Transverse colon (tissue), 4 donors: Measurements from ENCODE around the gene ALDOA.

Experiments used
- EP300 ChIP-seq: sonication (generic); formaldehyde crosslinking; IDR thresholded peaks from one replicate; pipeline ENCODE4 v1.6.1; 2017; ENCODE audit warnings: antibody characterized with exemption, low read depth
- POLR2A ChIP-seq: fragments of 450-650 bp; IDR thresholded peaks from one replicate; pipeline ENCODE4 v1.6.1; 2016; ENCODE audit warnings: antibody characterized with exemption, mild to moderate bottlenecking, moderate library complexity
- POLR2AphosphoS5 ChIP-seq, 3 donors: sonication (generic); formaldehyde crosslinking; IDR thresholded peaks; one replicate each; pipeline ENCODE4 v1.6.1; 2016; ENCODE audit warnings: antibody characterized with exemption in 3 of 3
- TF ChIP-seq, protein P1 (sequence below), 5 experiments: fragments of 200-600 bp in 3 of 5; fragments of 450-650 bp in 2 of 5; sonication (generic) in 3 of 5; IDR thresholded peaks; 1 replicate in 2 of 5; 2 replicates in 3 of 5; pipeline ENCODE4 v1.5.1; 2016 to 2017; ENCODE audit warnings: antibody characterized with exemption in 5 of 5, inconsistent platforms in 3 of 5, mild to moderate bottlenecking in 2 of 5, moderate library complexity in 1 of 5

DNA sequence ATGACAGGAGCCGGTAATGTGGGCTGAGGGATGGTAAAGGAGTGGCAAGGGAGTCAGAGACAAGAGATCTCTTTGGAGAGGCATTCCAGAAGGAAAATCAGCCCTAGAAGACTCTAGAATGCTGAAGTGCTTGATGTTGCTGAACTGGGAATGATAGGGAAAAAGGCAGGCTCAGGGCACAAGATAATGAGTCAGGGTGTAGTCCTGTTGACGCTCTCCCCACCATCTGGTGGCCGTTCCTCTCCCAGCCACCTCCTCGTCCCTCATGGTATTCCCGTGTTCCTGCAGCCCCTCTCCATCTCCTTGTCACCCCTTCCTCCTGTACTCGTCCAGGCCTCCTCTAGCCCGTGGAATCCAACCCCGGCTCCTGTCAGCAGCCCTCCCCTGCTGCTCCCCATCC is 11.1 kb upstream of the ALDOA start:
- TF ChIP-seq, protein P1, sequence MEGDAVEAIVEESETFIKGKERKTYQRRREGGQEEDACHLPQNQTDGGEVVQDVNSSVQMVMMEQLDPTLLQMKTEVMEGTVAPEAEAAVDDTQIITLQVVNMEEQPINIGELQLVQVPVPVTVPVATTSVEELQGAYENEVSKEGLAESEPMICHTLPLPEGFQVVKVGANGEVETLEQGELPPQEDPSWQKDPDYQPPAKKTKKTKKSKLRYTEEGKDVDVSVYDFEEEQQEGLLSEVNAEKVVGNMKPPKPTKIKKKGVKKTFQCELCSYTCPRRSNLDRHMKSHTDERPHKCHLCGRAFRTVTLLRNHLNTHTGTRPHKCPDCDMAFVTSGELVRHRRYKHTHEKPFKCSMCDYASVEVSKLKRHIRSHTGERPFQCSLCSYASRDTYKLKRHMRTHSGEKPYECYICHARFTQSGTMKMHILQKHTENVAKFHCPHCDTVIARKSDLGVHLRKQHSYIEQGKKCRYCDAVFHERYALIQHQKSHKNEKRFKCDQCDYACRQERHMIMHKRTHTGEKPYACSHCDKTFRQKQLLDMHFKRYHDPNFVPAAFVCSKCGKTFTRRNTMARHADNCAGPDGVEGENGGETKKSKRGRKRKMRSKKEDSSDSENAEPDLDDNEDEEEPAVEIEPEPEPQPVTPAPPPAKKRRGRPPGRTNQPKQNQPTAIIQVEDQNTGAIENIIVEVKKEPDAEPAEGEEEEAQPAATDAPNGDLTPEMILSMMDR (IDR thresholded peaks at IDR 0.05): no peak
- TF ChIP-seq POLR2AphosphoS5 (IDR thresholded peaks at IDR 0.05) (no peak), POLR2A (no peak), EP300 (no peak)
